Epithelial cell of esophagus (primary cell): ENCODE results near the gene DHRS12.

Experiments
- DNase-seq: peaks from one replicate; pipeline ENCODE4 v3.0.0; 2010; ENCODE audit warnings: low read depth
- H3K4me3 ChIP-seq: 2 replicates; pipeline ENCODE4 v1.5.1; 2011; ENCODE audit warnings: mild to moderate bottlenecking, low read length, control low read depth
- TF ChIP-seq, protein P1 (sequence below): IDR thresholded peaks from 2 replicates; pipeline ENCODE4 v1.5.1; 2011; ENCODE audit warnings: low read depth, mild to moderate bottlenecking, low read length, control low read depth, inconsistent platforms; ENCODE audit not compliant: insufficient read depth; ENCODE audit errors: missing control alignments

The DHRS12 gene

DNA sequence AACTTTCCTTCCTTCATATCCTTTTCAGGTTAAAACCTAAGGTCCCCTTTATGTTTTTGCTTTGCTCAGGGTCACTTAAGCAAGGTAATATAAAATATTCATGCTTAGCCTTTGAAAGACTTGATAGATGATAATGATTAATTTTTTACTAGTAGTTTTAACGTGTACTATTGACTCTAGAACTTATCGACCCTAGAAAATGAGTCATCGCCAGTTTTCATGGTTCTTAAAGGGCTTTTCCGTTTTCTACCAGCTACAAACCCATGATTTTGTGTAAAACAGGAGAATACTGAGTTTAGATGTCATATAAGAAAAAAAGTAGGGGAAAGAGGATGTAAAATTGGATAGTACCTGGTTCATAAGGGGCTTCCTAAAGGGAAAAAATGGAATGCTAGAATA is 75.7 kb downstream of the DHRS12 start:
- H3K4me3 ChIP-seq: no peak overlapping the region
- TF ChIP-seq, protein P1, sequence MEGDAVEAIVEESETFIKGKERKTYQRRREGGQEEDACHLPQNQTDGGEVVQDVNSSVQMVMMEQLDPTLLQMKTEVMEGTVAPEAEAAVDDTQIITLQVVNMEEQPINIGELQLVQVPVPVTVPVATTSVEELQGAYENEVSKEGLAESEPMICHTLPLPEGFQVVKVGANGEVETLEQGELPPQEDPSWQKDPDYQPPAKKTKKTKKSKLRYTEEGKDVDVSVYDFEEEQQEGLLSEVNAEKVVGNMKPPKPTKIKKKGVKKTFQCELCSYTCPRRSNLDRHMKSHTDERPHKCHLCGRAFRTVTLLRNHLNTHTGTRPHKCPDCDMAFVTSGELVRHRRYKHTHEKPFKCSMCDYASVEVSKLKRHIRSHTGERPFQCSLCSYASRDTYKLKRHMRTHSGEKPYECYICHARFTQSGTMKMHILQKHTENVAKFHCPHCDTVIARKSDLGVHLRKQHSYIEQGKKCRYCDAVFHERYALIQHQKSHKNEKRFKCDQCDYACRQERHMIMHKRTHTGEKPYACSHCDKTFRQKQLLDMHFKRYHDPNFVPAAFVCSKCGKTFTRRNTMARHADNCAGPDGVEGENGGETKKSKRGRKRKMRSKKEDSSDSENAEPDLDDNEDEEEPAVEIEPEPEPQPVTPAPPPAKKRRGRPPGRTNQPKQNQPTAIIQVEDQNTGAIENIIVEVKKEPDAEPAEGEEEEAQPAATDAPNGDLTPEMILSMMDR: no peak
- DNase-seq: no peak

DNA sequence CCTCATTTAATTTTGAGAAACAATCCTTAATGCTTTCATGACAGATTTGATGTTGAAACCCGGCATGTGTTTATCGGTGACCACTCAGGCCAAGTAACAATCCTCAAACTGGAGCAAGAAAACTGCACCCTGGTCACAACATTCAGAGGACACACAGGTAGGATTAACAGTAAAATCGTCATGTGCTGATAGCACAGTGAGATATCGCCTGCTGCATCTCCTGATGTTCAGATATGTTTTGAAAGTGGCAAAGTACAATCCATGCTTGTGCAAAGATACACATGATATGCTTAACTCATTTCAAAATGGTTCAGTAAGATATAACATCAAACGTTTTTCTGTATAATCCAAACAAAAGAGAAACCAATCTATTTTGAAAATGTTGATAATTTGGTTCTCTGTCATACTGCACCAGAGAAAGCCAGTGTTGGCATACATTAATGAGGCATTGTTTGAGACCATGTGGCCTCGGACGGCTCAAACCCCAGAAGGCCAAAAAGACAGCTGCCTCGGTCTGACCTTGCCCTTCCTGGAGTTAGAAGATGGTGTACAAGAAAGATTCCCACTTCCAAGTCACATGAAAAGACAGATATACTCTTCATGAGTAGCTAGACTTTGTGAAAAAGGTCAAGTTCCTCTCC is 76.2 kb downstream of the DHRS12 start:
- DNase-seq: no peak
- TF ChIP-seq, protein P1: no peak
- no peak overlapping the region for H3K4me3 ChIP-seq

DNA sequence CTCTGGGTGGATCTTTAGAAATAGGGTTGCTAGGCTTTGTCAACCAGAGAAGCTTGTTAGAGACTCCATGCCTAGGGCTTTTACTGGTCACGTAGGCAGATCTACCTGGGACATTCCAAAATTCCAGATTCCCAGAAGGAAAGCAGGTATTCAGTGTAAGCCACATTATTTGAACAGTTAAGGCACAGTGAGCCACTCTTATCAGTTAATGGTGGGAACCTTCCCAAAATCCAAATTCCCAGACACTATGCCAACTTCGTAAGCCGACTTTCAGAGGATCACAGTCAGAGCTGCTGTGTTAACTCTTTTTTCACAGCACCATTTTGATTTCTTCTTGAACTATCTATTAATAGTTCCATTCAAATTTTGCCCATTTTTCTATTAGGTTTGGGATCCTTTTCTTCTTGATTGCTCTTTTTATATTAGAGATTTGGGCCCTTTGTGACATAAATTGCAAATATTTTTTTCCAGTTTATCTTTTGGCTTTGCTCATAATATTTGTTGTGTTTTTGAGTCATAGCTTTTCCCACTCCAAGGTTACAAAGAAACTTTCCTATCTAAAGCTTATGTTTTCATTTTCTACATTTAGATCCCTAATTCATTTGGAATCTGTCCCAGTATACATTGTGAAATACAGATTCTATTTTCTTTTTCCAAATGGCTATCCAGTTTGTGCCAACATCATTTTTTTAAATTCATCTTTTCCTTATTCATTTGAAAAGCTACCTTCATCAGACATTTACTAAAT is 77.3 kb downstream of the DHRS12 start:
- TF ChIP-seq, protein P1: no peak
- peak; percentile 33 for DNase-seq
- no peak overlapping the region for H3K4me3 ChIP-seq

DNA sequence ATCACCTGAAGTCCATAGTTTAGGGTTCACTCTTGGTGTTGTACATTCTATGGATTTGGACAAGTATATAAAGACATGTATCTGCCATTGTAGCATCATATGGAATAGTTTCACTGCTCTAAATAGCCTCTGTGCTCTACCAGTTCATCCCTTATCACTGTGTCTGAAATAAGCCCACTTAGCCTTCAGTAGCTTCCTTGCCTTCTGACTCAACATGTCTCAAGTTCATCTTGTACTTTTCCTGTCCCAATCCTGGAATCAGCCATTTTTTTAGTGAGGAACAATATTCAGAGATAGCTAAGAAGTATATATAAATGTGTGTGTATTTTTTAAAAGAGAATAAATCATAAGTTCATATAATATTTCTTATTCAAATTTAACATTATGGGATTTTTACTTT is 79.2 kb downstream of the DHRS12 start:
- DNase-seq: no peak
- H3K4me3 ChIP-seq: no peak overlapping the region
- TF ChIP-seq, protein P1: no peak

- no peak overlapping the region for H3K4me3 ChIP-seq
- no peak for DNase-seq
- TF ChIP-seq, protein P1: no peak
Measured at GRCh38 chr13:51723529-51723928, 80.4 kb downstream of the DHRS12 start.

DNA sequence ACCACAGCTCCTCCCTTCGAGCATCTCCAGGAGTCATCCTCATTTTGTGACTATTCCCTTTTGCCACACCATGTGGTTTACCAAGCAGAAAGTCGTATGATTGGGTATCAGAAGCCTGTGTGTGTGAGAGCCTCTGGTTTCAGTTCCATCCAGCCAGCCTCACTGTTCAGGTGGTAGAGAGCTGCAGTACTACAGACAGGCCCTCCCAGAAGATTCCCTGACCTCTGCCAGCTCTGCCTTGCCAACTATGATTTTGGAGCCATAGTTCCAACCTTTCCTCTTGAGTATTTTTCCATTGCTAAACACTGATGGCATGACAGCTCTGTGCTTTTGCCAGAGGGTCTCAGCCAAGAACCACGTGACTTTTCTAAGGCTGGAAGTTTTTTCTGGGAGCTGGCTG is 82.5 kb downstream of the DHRS12 start:
- TF ChIP-seq, protein P1: no peak
- no peak for DNase-seq

More for the DNA sequence above, 82.5 kb downstream of the DHRS12 start:
- no peak overlapping the region for H3K4me3 ChIP-seq
